Left ventricle myocardium inferior (tissue), 1 donor: ENCODE measurements around the gene CHL1. TPM values are rescaled to one million over a fixed set of nuclear protein-coding genes. Genes with fewer than 3 reads are reported as not detected.

Source experiments
- DNase-seq: peaks from one replicate; pipeline ENCODE4 v3.0.0-alpha.2; 2020
- H3K27ac ChIP-seq: fragments of 200-600 bp; replicated peaks from 2 replicates; pipeline ENCODE4 v1.8.0; 2021
- H3K27me3 ChIP-seq: fragments of 200-600 bp; 2 replicates; pipeline ENCODE4 v1.8.0; 2021; ENCODE audit warnings: low read depth
- H3K36me3 ChIP-seq: fragments of 200-600 bp; 2 replicates; pipeline ENCODE4 v1.8.0; 2021
- H3K4me1 ChIP-seq: fragments of 200-600 bp; 2 replicates; pipeline ENCODE4 v1.8.0; 2021
- H3K4me3 ChIP-seq: fragments of 200-600 bp; 2 replicates; pipeline ENCODE4 v1.8.0; 2021; ENCODE audit warnings: mild to moderate bottlenecking, moderate library complexity
- H3K9me3 ChIP-seq: fragments of 200-600 bp; replicated peaks from 2 replicates; pipeline ENCODE4 v1.8.0; 2021
- intact Hi-C: fragments of 100-400 bp; cut with micrococcal nuclease; formaldehyde crosslinking; loops from one replicate; pipeline ENCODE4 v1.11.0; 2022
- total RNA-seq: library from RNA; stranded (reverse); fragmentation: NEBNext Ultra II Directional; extraction: Animal tissue kit (Norgen Biotek cat#: 25700); gene quantifications from one replicate; pipeline ENCODE4 v1.2.1, GENCODE V29; 2021
- TF ChIP-seq, protein P1 (sequence below): fragments of 200-600 bp; IDR thresholded peaks from 2 replicates; pipeline ENCODE4 v1.8.0; 2021; ENCODE audit warnings: antibody characterized with exemption, mild to moderate bottlenecking, borderline replicate concordance
- donor health status: DM: no; HTN: yes; CAD: no; lungs with severe emphysema.

The CHL1 gene
- total RNA-seq, 1 donor from 2014 or later, result 8.8 TPM

DNA sequence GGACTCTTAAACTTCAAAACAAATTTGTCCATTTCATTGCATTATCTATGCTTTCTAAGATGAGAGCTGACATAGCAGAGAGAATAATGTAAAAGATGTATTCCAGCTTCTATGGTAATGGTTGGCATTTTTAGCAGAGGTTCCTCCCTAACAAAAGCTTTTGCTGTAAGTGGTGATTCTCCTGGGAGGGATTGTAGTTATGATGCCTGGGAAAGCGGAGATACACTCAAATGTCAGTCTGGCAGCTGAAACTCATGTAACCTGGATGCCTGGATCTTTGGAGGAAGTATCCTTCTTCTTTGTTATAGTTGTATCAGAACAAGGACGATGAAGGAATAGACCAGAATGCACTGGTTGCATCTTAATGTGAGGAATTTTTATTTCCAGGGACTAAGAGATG lies 7.5 kb downstream of the CHL1 start:
- no peak overlapping the region for H3K4me3 ChIP-seq
- intact Hi-C loops, result no loop called here
- no peaks in the 10 kb centered on the region for H3K9me3 ChIP-seq
- TF ChIP-seq, protein P1, sequence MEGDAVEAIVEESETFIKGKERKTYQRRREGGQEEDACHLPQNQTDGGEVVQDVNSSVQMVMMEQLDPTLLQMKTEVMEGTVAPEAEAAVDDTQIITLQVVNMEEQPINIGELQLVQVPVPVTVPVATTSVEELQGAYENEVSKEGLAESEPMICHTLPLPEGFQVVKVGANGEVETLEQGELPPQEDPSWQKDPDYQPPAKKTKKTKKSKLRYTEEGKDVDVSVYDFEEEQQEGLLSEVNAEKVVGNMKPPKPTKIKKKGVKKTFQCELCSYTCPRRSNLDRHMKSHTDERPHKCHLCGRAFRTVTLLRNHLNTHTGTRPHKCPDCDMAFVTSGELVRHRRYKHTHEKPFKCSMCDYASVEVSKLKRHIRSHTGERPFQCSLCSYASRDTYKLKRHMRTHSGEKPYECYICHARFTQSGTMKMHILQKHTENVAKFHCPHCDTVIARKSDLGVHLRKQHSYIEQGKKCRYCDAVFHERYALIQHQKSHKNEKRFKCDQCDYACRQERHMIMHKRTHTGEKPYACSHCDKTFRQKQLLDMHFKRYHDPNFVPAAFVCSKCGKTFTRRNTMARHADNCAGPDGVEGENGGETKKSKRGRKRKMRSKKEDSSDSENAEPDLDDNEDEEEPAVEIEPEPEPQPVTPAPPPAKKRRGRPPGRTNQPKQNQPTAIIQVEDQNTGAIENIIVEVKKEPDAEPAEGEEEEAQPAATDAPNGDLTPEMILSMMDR, result no peak
- no peak overlapping the region for H3K27ac ChIP-seq
- DNase-seq, result no peak
- peaks cover 3% of the 10 kb centered on the region for H3K27me3 ChIP-seq
- no peaks in the 10 kb centered on the region for H3K36me3 ChIP-seq
- H3K4me1 ChIP-seq, result no peaks in the 10 kb centered on the region

DNA sequence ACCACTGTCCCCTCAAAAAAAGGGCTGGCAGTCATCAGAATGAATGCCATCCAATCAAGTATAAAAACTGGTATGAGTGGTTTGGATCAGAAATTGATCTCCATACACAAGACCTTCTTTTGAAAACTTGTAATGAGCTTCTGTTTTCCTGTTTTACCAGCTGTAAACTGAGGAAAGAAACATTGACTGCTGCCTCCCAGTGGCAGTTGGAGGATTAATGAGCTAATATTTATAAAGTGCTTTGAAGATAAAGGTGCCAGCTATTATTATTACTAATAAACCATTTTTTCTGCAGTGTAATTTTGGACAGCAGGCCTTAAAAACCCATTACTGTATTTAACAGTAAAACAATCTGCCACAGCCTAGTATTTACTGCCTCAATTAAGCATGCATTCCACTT lies 11.4 kb downstream of the CHL1 start:
- Histone ChIP-seq H3K27me3 (no peaks in the 10 kb centered on the region), H3K36me3 (no peaks in the 10 kb centered on the region), H3K9me3 (no peaks in the 10 kb centered on the region), H3K27ac (no peak overlapping the region), H3K4me1 (no peaks in the 10 kb centered on the region), H3K4me3 (no peak overlapping the region)
- no peak for DNase-seq
- intact Hi-C loops, result no loop called here
- TF ChIP-seq, protein P1, result peak; percentile 25

DNA sequence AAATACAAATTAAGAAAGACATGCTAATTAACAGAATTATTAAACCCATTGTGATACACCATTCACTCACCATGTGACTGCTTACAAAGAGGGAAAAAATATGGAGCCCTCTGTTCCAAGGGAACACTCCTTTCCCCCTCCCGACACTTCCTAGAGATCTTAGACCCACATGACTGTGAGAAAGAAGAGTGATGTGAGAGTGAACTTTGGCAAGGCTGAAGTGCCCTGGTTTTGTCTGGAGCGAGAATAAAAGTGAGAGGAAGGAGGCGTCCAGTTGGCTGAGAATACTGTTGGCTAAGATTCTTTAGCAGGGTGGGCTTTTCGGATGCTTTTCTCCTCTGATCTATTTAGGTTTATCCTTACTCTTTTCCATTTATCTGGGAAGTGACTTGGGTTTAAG lies 14.1 kb downstream of the CHL1 start:
- Histone ChIP-seq H3K27ac (no peak overlapping the region), H3K36me3 (no peaks in the 10 kb centered on the region), H3K4me3 (no peak overlapping the region), H3K9me3 (no peaks in the 10 kb centered on the region), H3K27me3 (no peaks in the 10 kb centered on the region), H3K4me1 (no peaks in the 10 kb centered on the region)
- intact Hi-C loops, result no loop called here
- DNase-seq, result no peak
- TF ChIP-seq, protein P1, result no peak

DNA sequence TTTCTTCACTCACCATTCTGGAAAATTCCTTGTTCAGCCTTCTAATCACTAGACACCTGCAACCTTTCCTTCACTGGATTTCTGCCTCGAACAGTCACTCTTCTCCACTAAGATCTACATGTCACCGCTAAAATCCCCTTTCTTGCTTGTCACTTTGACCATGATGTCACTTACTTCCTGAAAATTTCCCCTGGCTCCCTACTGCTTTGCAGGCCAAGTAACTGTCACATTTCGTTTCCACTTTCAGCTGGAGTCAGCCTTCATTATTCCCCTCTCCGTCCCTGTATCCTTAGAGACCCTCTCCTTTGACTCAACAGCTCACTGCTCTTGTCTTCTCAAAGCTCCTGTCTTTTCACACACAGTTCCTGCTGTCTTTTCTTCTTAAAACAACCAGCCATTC lies 15.9 kb downstream of the CHL1 start:
- TF ChIP-seq, protein P1, result no peak
- intact Hi-C loops, result no loop called here

DNA sequence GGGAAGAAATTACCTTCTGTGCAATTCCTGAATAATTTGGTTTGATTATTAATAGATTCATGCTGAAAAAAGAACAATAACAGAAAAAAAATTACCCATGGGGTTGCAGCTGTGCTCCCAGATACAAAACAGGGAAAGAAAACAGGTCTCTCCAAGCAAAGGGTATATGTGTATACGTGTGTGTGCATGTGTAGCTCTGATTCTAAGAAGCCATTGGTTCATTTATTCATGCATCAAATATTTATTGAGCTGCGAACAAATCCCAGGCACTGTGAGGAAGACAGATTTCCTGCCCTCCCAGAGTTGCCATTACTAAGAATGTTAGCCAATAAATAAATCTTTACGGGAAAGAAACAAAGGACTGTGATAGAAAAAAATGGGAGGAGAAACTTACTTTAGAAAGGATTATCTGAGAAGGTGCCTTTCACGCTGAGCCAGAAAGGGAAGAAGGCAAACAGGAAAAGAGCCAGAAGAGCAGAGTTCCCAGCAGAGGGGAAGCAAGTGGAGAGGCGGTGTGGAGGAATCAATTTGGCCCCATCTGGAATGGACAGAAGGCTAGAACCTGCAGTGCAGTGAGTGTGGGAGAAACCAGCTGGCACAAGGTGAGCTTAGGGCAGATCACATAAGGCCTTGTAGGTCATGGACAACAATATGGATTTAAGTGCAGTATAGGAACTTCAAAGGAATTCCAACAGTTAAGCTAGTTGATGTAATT lies 20.7 kb downstream of the CHL1 start:
- Histone ChIP-seq H3K9me3 (peaks cover 9% of the 10 kb centered on the region), H3K4me3 (no peak overlapping the region), H3K4me1 (no peaks in the 10 kb centered on the region), H3K36me3 (no peaks in the 10 kb centered on the region), H3K27ac (no peak overlapping the region), H3K27me3 (no peaks in the 10 kb centered on the region)
- TF ChIP-seq, protein P1, result no peak
- no peak for DNase-seq
- intact Hi-C loops, result no loop called here

More for the DNA sequence above, 15.9 kb downstream of the CHL1 start:
- DNase-seq, result no peak
- no peaks in the 10 kb centered on the region for H3K9me3 ChIP-seq
- no peaks in the 10 kb centered on the region for H3K36me3 ChIP-seq
- no peak overlapping the region for H3K27ac ChIP-seq
- no peak overlapping the region for H3K4me3 ChIP-seq
- H3K4me1 ChIP-seq, result no peaks in the 10 kb centered on the region
- H3K27me3 ChIP-seq, result no peaks in the 10 kb centered on the region
